ENCODE results near the gene ICE2.

DNA sequence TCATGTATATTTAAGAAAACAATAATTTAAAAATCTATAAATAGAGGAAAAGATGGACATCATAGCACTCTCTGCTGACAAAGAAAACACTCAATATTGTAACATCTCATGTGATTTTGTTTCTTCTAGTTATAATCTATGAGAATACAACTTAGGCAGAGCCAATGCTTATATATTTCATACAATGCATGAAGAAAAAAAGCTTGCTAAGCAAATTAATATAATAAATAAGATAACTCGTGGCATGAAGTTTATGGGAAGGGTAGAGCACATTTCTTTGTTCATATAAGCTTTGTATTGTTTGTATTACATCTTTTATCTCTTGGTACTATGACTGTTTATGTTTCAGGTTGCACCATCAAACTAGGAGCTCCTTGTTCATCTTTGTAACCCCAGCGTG is 73.5 kb downstream of the ICE2 start:
- TF ChIP-seq, protein P1, sequence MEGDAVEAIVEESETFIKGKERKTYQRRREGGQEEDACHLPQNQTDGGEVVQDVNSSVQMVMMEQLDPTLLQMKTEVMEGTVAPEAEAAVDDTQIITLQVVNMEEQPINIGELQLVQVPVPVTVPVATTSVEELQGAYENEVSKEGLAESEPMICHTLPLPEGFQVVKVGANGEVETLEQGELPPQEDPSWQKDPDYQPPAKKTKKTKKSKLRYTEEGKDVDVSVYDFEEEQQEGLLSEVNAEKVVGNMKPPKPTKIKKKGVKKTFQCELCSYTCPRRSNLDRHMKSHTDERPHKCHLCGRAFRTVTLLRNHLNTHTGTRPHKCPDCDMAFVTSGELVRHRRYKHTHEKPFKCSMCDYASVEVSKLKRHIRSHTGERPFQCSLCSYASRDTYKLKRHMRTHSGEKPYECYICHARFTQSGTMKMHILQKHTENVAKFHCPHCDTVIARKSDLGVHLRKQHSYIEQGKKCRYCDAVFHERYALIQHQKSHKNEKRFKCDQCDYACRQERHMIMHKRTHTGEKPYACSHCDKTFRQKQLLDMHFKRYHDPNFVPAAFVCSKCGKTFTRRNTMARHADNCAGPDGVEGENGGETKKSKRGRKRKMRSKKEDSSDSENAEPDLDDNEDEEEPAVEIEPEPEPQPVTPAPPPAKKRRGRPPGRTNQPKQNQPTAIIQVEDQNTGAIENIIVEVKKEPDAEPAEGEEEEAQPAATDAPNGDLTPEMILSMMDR (conservative IDR thresholded peaks at IDR 0.05; ENCODE audit: low read depth, low read length) = no peak
- no peak for TF ChIP-seq EZH2 (IDR thresholded peaks at IDR 0.05; ENCODE audit: borderline replicate concordance, low read depth, low read length, poor library complexity, severe bottlenecking)
